ENCODE results near the gene FBXL4. TPM values are rescaled to one million over a fixed set of nuclear protein-coding genes. Genes with fewer than 3 reads are reported as not detected.
A peak's percentile ranks its signal among the peaks of the same experiment; 100 is the strongest.

Gene FBXL4
- total RNA-seq (2013; cell fraction: nucleolus; rRNA removed) = 42.3 and 43.3 TPM in 2 replicates
- total RNA-seq (2014; rRNA removed) = 6.7 and 8.7 TPM in 2 replicates
- total RNA-seq (2014; rRNA removed; fragmentation: Illumina TruSeq; extraction: Trizol) = 7.8 and 8.0 TPM in 2 replicates
- total RNA-seq (2021) = 8.2 TPM in 2 replicates
- 2.6 TPM for polyA plus RNA-seq (2011; ENCODE audit: low read depth)
- polyA plus RNA-seq (2011; rRNA removed) = 16.9 and 22.3 TPM in 2 replicates
- 8.1 and 10.2 TPM in 2 replicates for polyA plus RNA-seq (2011; cell fraction: cytosol; rRNA removed)
- polyA plus RNA-seq (2011; cell fraction: nucleus; rRNA removed) = 10.5 and 14.3 TPM in 2 replicates
- polyA plus RNA-seq (2012) = 2.9 and 4.2 TPM in 2 replicates
- 6.3 and 7.6 TPM in 2 replicates for polyA plus RNA-seq (2014; fragmentation: Illumina TruSeq; extraction: Trizol)
- 1 to 10 TPM; 2.9 to 3.0 TPM for polyA plus RNA-seq (2014; fragmentation: Nextera tagmentation; extraction: Ambion mirVana)
- polyA plus RNA-seq (2014; rRNA removed) = 4.7 and 5.8 TPM in 2 replicates
- 1 to 10 TPM; 7.6 to 7.8 TPM for polyA plus RNA-seq (2016; fragmentation: Nextera tagmentation; extraction: Ambion mirVana)
- polyA minus RNA-seq (2011; rRNA and poly(A)+ RNA removed) = 25.3 and 32.6 TPM in 2 replicates
- polyA minus RNA-seq (2011; cell fraction: cytosol; rRNA and poly(A)+ RNA removed) = 6.0 and 6.3 TPM in 2 replicates
- 11.2 and 17.6 TPM in 2 replicates for polyA minus RNA-seq (2011; cell fraction: nucleus; rRNA and poly(A)+ RNA removed)
- percentile 80 among the genes with signal in this experiment for Bru-seq, nascent RNA
- percentile 71 among the genes with signal in this experiment for BruChase-seq, experiment 1, labeled RNA remaining after a 6-hour chase
- percentile 82 among the genes with signal in this experiment for BruChase-seq, experiment 2, labeled RNA remaining after a 2-hour chase
- long read RNA-seq, experiment 1, full-length matches to known transcripts = 2 of 6 reads
- long read RNA-seq, experiment 1, partial matches to known transcripts = 0 of 6 reads
- long read RNA-seq, experiment 1, other reads (novel, unspliced or antisense) = 4 of 6 reads
- long read RNA-seq, experiment 2, full-length matches to known transcripts = 18 of 43 reads
- long read RNA-seq, experiment 2, partial matches to known transcripts = 11 of 43 reads
- long read RNA-seq, experiment 2, other reads (novel, unspliced or antisense) = 14 of 43 reads

DNA sequence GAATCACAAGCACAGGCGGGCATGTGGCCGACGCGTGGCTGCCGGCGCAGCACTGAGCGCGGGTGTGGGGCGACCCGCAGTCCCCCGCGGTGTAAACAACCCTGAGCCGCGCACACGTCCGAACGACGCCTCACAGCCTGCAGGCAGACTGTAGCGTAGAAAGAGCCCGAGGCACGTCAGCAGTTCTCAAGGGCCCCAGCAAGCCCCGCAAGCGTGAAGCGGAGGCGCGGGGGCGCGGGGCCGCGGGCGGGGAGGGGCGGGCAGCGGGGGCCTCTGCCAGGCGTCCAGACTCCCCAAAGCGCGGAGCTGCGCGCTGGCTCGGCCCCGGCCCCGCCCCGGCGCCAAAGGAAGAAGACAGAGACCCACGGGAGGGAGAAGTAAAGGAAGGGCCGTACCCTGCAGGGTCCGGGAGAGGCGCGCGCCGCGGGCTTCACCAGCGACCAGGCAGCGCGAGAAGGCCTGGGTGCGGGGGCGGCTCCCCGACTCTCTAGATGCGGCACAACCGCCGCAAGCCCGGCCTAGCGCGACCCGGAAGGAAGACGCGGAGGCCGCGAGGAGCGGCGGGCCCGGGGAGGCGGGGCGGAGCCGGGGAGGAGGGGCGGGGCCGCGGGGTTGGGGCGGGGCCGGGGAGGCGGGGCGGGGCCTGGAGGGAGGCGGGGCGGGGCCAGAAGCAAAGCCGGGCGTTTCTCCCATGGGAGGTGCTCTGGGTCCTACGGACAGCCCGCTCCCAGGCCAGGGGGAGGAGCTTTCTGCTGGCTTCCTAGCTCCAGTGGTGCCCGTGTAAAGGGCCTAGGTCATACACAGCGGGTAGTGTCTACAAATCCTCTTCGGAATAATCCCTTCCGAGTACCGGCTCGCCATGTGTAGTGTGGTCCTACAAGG lies at the start of gene FBXL4:
Gene FBXL4, minus strand, starts transcription at position 536 of the 882 bp plus-strand sequence. CDS start 20,958 bp downstream, outside the sequence.
- H2AFZ ChIP-seq (ENCODE audit: control insufficient read depth, low read depth, low read length) = peak within 1 kb of the TSS; percentile 84
- RAD21 ChIA-PET (ENCODE audit: unreplicated experiment) = no interaction called here
- in situ Hi-C loops (cut with MboI) (no loop called here), intact Hi-C loops (cut with micrococcal nuclease; ENCODE audit: unreplicated experiment) (no loop called here)
- H3K9ac ChIP-seq (ENCODE audit: control insufficient read depth, insufficient read depth, low read length) = peak within 1 kb of the TSS; percentile 78
- 11% methylated on average over 37 of the region's 93 CpGs for WGBS (ENCODE audit: insufficient coverage, insufficient replicate concordance, low lambda C conversion rate, missing lambda C conversion rate)
- no peaks in the 10 kb centered on the region for H3K27me3 ChIP-seq (replicated peaks in 1 of 2; ENCODE audit: control insufficient read depth in 2 of 2, insufficient read depth in 2 of 2, low read length in 1 of 2)
- no peaks in the 10 kb centered on the region for H3K36me3 ChIP-seq (ENCODE audit: control insufficient read depth in 2 of 2, insufficient read depth in 2 of 2, low read length in 1 of 2)
- H3K9me3 ChIP-seq (replicated peaks; ENCODE audit: control insufficient read depth, insufficient read depth, low read length) = no peaks in the 10 kb centered on the region; the same call in 2 of the 3 replicates
- FAIRE-seq (no peak), DNase-seq (ENCODE audit: low read depth, low spot score) (no peak), ATAC-seq (peak; percentile 86)
- peaks cover 26% of the 10 kb centered on the region for H3K79me2 ChIP-seq (ENCODE audit: control insufficient read depth, insufficient read depth, low read length)
- H4K20me1 ChIP-seq (ENCODE audit: control insufficient read depth, insufficient read depth) = no peaks in the 10 kb centered on the region
- H3K27ac ChIP-seq (ENCODE audit: control insufficient read depth, insufficient read depth) = peak within 1 kb of the TSS; percentile 82
- no peaks in the 10 kb centered on the region for H3K4me1 ChIP-seq (ENCODE audit: control insufficient read depth, insufficient read depth, low read length)
- SMC1A ChIA-PET (ENCODE audit: uncharacterized antibody, unreplicated experiment) = no interaction called here
- no TSS peak for BruUV-seq (replicated peaks)
- peak within 1 kb of the TSS; percentile 64 for H3K4me2 ChIP-seq (ENCODE audit: control insufficient read depth, insufficient read depth)
- peak within 1 kb of the TSS; percentile 90 for H3K4me3 ChIP-seq
- CTCF ChIA-PET = no interaction called here
- POLR2A ChIA-PET = no interaction called here
- TF ChIP-seq CREB1 (IDR thresholded peaks at IDR 0.05; ENCODE audit: low read depth) (peak; percentile 37; the same call in 1 of the 2 replicates), ZNF24 (IDR thresholded peaks at IDR 0.05) (0 out of 2 replicates have a peak, but pooled peaks have one; percentile 32), NR2F1 (conservative IDR thresholded peaks at IDR 0.05) (0 out of 2 replicates have a peak, but pooled peaks have one; percentile 58), LARP7 (IDR thresholded peaks at IDR 0.05) (0 out of 2 replicates have a peak, but pooled peaks have one; percentile 61), MYC (IDR thresholded peaks at IDR 0.05; ENCODE audit: insufficient read depth, insufficient read length, insufficient replicate concordance, low read length, severe bottlenecking) (peak; percentile 75), POLR2A (IDR thresholded peaks at IDR 0.05; ENCODE audit: low read depth, low read length) (peak; percentile 79), POLR2AphosphoS2 (IDR thresholded peaks at IDR 0.05; ENCODE audit: low read depth, low read length) (0 out of 2 replicates have a peak, but pooled peaks have one; percentile 36), EGR1 (IDR thresholded peaks at IDR 0.05; ENCODE audit: borderline replicate concordance in 1 of 2, low read depth in 2 of 2, low read length in 2 of 2) (peak; percentile 14 to 94), MEF2B (IDR thresholded peaks at IDR 0.05; ENCODE audit: partially characterized antibody, poor library complexity, severe bottlenecking) (peak; percentile 44), MYB (IDR thresholded peaks at IDR 0.05; ENCODE audit: borderline replicate concordance, low read depth, low read length) (no peak), ZZZ3 (IDR thresholded peaks at IDR 0.05; ENCODE audit: control insufficient read depth, insufficient read length, low read depth) (no peak), BHLHE40 (IDR thresholded peaks at IDR 0.05; ENCODE audit: borderline replicate concordance in 1 of 2, low read depth in 2 of 2, low read length in 1 of 2) (peak in 1 of 2 experiments; percentile 29; a peak in 1 of 4 replicates), SIN3A (IDR thresholded peaks at IDR 0.05; ENCODE audit: low read depth, low read length) (no peak), MXI1 (IDR thresholded peaks at IDR 0.05; ENCODE audit: low read depth, low read length) (peak; percentile 12; the same call in 1 of the 2 replicates), IKZF2 (IDR thresholded peaks at IDR 0.05) (0 out of 4 replicates have a peak, but pooled peaks of 1 of the 2 experiments have one; percentile 2), POU2F2 (IDR thresholded peaks at IDR 0.05; ENCODE audit: borderline replicate concordance, low read depth, low read length) (0 out of 3 replicates have a peak, but pooled peaks have one; percentile 11), TAF1 (IDR thresholded peaks at IDR 0.05; ENCODE audit: borderline replicate concordance, low read depth, low read length) (peak; percentile 56; the same call in 1 of the 2 replicates), DPF2 (IDR thresholded peaks at IDR 0.05) (peak; percentile 51), PML (IDR thresholded peaks at IDR 0.05; ENCODE audit: low read length) (peak; percentile 49; the same call in 1 of the 2 replicates)
